HG03469 (cell line): ENCODE results near the gene CDH20.

Source experiments
- ATAC-seq: cut with Tn5 transposase; IDR thresholded peaks from one replicate; pipeline ENCODE4 v1.9.1; 2021; ENCODE audit warnings: mild to moderate bottlenecking, moderate library complexity, moderate number of reproducible peaks; ENCODE audit not compliant: unreplicated experiment

Gene CDH20

DNA sequence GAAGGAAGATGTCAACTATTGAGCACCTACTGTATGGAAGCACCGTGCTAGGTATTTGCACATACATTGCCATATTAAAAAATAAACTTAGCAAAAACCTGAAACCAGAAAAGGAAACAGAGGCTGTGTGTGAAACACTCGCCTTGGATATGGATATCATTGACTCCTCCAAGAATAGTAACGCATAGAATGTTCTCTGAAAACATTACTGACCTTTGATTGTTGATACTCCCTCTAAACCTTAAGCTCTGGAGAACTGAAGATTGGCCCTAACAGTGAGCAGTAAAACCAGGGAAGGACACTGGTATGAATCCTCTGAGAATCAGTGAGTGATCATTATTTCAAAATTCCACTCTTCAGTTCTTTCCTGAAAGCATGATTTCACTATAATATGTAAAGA is 236.8 kb downstream of the CDH20 start:
- ATAC-seq: no peak

DNA sequence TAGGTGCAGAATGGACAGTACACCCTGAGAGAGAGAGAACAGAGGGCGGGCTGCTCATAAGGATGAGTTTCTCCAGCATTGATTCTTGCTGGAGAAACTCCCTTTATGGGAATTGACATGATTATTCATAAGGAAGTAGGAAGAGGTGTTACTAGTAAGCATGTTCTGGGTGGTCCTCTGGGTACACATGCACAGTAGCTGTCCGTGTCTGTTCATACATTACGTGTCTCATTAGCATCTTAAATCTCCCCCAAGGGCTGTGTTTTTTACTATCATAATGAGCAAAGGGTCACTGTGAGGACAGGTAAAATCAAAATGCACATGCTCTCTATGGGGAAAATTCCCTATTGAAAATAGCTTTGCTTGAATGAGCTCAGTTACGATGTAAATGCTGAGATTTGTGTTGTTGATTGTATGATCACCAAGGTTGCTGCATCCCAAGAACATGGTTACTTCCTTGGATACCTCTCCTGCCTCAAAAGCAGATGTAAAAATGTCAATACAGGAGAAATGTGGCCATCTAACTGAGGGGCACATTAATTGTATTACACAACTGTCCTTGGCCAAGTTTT is 238.9 kb downstream of the CDH20 start:
- ATAC-seq: no peak

DNA sequence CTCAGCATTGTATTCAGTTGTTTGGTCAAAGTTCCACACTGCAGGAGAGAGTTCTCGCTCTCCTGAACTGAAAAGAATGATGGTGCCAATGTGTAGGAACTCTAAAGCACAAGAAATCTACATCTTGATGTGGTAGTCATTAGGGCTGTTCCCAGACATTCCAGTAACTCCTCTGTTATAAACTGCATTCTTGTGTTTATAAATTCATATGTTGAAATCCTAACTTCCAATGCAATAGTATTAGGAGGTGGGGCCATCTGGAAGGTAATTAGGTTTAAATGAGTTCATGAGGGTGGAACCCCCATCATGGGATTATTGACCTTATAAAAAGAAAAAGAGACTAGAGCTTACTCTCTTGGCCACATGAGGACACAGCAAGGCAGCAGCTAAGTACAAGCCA is 239.6 kb downstream of the CDH20 start:
- ATAC-seq: no peak

DNA sequence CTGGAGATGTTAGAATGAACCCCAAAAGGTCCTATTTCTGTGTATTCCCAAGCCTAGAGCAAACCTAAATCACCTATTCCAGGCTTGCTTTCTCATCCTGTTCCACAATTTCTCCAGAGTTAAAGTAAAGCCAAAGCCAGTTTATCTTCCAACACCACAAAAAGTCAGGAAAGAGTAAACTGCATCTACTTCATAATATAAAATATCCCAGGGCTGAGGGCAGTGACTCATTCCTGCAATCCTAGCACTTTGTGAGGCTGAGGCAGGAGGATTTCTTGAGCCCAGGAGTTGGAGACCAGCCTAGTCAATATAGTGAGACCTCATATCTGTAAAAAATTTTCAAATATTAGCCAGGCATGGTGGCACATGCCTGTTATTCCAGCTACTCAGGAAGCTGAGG is 241.4 kb downstream of the CDH20 start:
- no peak for ATAC-seq

DNA sequence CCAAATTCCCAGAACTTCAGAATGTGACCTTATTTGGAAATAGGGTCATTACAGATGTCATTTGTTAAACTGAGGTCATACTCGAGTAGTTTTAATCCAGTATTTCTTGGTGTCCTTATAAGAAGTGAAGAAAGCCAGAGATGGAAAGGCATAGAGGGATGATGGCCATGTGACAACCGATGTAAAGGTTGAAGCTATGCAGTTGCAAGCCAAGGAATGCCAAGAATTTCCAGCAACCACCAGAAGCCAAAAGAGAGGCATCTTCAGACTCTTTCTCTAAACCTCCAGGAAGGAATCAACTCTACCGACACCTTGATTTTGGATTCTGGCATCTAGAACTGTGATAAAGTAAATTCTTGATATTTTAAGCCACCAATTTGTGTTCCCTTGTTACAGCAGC is 242.2 kb downstream of the CDH20 start:
- no peak for ATAC-seq

DNA sequence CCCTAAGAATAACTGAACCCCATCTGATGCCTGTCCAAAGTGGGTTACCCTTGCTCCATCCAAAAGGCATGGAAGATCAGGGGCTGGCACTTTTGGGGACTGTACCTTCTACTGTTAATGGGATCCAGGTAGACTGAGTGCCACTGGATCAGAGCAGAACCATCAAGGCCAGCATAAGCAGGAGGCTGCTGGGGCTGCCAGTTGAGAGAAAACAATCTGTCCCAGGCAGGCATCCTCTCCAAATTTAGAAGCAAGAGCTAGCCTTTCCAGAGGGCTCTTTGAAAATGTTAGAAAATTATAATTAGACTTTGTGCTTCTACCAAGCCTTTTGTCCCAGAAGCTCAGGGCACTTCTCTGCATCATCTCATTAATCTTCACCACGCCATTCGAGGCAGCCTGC is 245.6 kb downstream of the CDH20 start:
- ATAC-seq: no peak

DNA sequence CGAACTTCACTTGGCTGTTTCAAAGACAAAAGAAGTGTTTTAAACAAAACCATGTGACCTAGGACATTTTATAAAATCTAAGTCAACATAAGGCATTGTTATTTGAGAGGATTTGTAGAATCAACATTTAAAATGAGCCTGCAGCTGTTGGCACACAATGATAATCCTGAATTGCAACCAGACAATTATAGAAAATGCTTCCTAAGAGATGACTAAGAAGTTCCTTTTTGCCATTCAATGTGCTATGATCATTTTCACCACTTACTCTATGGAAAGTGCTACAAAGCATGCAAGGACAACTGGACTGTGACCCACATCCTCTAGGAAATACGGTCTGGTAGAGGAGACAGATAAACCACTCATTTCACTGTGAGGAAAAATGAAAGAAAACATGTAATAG is 246.4 kb downstream of the CDH20 start:
- ATAC-seq: no peak

DNA sequence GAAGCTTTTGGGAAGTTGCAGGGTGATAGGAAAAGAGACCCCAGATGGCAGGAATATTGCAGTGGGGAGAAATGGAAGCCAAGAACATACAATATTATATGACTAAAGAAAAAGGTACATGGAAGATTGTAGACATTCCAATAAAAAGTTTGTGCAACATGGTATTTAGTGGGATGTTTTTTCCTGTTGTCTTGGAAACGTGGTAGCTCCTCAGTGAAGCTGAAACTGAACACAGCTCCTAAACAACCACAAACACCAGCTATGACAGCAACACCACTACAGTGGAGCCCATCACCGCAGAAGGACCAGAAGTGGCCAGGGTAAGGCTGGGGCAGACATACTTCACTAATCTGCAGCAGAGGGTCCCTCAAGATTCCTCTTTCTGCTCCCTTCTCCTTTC is 246.8 kb downstream of the CDH20 start:
- ATAC-seq: no peak

DNA sequence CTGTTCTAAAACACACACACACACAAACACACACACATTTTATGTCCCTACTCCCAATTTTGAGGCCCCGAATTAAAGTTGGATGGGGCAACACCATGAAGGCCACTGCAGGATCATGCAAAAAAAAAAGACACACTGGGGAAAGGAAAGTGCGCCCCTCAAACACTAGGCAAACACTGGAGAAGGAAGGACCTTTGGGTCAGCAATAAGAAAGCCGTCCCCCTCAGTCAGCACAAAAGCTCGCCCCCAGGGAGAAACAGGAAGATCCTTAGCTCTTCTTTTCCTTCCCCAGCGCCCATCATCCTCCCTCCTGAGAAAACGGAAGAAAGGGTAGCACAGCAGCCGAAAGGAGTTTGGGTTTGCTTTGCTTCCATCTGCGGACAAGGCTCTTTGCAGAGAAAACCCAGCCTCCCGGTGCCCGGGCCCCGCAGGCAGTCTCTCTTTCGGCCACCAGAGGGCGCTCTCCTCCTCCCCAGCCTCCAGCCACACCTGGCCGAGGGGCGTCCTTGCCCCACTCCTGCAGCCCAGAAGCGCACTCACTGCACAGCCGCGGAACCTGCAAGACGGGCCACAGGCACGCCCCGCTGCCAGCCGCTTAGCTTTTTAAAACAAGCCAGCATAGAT is 248.5 kb downstream of the CDH20 start:
- no peak for ATAC-seq

DNA sequence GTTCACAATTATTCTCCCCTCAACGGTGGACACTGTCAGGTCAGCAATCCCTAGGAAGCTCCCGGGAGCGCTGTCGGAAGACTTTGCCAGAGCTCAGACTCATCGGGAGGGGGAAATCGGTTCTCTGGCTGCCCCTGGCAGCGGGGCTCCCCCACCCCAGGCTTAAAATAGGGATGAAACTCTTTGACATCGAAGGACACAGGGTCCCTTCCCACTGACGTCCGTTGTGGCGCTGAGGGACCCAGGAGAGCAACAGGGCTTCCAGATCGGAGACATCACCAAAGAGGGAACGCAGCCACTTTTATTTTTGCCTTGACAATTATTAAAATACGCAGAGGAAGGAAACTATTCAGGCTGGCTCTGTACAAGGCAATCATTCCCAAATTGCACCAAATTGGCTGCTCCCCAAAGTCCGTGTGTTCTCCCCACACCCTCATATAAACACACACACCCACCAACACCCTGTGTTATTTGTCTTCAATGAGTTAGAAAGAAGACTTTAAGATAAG is 249.0 kb downstream of the CDH20 start:
- ATAC-seq: no peak

DNA sequence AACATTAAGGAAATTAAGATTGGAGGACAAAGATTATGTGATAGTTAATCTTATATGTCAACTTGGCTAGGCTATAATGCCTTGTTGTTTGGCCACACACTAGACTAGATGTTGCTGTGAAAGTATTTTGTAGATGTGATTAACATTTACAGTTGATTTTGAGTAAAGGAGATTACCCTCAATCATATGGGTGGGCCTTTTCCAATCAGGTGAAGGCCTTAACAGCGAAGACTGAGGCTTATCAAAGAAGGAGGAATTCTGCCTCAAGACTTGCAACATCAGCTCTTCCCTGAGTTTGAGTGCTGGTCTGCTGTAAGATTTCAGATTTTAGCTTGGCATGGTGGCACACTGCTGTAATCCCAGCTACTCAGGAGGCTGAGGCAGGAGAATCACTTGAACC is 250.3 kb downstream of the CDH20 start:
- ATAC-seq: no peak

DNA sequence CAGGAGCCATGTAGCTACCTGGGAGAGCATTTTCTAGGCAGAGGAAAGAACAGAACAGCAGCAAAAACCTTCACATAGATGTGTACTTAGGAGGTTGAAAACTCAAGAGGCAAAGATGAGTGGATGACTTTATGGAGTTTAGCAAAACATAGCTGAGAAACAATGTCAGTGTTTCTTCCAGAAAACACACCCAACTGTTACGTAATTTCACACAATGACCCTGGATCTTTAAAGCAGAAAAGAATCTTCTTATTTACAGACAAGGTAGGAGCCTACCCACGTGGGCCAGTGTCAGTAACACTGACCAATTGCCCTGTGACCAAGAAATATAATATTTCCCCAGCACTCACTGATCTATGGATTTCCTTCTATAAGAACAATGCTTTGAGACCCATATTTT is 254.6 kb downstream of the CDH20 start:
- ATAC-seq: no peak

DNA sequence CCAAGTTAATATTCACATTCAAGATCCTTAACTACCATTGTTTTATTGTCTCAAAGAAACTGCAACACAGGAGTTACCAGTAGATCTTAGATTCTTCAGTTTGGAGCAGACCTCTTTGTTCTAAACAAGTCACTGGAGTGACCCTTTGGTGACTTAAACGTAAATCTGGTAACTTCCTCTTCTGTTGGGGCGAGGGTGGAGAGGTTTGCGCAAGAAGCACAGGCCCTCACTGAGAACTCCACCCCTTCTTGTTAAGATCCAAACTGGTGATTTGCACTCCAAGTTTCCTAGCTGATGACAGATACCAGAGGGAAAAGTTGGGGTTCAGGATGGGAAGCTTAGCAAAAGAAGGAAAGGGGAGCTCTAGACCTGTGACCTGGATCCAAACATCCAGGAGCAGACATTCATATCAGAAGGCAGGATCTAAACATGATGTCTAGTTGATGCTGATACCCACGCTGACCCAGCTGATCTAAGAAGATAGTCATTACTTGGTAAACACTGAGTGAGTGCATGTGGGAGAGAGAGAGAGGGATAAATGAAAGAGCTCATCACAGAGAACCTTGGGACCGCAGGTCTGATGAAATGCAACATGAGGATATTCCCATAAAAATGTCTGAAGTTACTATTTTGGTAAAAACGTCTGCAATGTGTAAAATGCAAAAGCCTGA is 256.0 kb downstream of the CDH20 start:
- no peak for ATAC-seq

DNA sequence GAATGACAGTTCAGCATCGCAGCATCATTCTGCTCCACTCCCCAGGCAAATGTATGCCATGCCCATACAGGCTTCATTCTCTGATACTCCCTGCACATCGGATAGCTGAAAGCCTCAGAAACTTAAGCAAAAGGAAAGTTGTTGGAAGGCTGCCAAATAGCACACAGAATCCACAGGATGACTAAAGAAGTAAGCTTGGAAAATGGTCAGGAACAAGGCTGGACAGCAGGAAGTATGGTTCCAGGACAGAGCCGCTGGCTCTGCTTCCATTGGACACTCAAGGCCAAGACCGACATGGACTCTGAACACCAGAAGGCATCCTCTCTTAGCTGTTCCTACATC is 256.5 kb downstream of the CDH20 start:
- no peak for ATAC-seq

DNA sequence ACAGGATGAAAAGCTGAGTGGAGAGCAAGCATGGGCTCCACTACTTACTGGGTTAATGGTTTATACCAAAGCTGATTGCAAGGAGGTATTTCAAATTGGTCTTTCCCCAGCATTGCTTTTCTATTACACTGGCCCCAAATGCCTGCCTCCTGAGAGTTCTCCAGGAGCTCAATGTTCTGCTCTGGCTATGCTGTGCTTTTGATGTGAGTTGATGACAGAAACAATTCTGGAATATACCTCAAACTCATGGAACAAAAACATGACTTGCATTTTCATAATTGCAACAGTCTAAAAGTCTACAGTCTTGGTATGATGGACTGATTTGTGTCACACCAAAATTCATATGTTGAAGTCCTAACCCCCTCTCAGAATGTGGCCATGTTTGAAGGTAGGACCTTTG is 258.0 kb downstream of the CDH20 start:
- ATAC-seq: no peak

DNA sequence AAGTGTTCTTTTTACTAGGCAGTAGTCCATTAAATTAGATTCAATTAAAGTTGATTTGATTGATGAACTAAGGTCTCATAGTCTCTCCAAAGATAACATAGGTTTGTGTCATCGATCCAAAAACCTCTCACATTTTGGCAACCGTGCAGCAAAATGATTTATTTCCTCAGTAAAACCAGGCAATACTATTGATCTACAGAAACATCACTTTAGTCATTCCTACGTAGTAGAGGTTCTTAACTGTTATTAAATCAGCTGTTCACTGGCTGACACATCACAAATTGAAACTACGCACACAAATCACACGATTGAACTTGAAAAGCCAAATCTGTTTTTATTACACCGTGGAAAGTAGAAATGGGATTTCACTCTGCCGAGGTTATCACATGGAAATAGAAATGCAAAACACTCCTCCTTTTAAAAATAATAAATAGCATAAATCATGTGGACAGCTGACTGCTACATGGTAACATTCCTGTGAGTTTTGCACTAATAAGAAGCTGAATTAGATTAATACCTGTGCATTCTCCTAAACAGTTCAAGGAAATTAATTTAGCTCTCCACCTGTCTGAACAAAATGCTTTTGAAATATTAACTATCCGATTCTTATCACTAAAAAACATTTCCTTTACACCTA is 262.5 kb downstream of the CDH20 start:
- ATAC-seq: no peak

DNA sequence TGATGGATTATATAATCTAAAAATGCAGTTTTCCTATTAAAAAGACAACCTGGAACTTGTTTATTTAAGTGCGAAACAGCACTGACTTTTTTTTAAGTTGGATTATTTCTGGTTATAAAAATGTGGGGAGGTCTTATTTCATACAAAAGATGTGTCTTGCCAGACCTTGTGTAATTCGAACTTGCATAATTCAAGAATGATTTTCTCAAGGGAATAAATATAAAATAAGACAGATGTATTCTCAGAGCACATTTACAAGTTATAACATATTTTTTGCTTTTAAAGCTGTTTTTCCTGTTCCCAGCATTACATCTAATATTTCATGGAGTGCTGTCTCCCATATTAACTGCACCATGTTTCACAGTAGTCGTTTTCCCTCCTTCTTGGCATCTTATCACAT is 263.1 kb downstream of the CDH20 start:
- no peak for ATAC-seq

DNA sequence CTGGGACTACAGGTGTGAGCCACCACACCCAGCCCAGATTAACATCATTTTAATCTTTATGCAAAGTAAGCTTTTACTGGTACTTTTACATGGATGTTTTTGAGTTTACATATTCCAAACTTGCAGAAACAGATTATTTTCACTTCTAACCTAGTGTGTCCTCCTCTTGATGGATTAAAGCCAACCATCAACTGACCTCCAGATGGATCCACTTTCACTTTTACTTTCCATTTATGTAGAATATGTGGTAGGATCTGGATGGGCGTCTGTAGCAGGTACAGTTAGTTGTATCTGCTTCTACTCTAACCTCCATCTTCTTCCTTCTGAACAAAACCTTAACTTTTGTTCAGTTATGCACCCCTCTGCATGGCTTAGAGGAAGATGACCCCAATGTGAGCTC is 264.1 kb downstream of the CDH20 start:
- no peak for ATAC-seq

DNA sequence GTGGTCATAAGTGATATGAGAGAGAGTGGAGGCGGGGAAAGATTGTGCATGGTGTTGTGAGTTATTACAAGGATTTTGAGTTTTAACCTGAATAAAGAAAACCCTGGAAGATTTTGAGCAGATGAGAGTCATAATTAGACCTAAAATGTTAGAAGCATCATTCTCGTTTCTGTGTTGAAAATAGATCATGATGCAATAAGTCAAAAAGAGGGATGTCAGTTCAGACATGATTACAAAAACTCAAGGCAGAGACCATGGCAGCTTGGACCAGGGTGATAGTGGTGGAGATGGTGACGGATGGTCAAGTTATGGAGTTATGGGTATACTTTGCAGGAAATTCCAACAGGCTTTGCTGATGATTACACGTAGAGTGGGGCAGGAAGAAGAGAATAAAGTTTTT is 267.2 kb downstream of the CDH20 start:
- no peak for ATAC-seq

DNA sequence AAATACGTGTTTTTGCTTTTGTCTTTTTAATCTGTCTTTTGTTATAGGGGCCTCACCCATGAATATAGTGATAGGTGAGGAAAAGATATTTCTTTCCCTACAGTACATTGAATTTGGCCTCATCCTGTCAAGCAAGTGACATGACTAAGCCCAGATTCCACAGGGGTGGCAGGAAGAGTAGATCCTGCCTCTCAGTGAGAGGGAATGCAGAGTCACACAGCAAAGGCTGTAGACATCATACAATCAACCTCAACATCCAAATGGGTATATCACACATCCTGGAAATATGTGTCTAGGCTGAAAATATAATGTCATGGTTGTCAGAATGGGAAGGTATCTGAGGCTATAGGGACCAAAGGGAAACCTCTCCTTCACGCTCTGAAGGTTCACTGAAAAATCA is 269.6 kb downstream of the CDH20 start:
- no peak for ATAC-seq
